Stimulated activated CD4-positive, alpha-beta T cell treated with anti-CD3 and anti-CD28 coated beads, Interleukin-15, amount 100 ng/mL, for 24 hours (primary cell): ENCODE results near the gene INTS14.
A peak's percentile ranks its signal among the peaks of the same experiment; 100 is the strongest.
"Not testable (repeated sequence)": the region's sequence is repeated elsewhere in the genome, so short reads cannot be mapped to it uniquely, and the experiment has no call there.

ENCODE experiments used
- DNase-seq: peaks from one replicate; pipeline ENCODE4 v3.0.0-alpha.2; 2020

Gene INTS14

DNA sequence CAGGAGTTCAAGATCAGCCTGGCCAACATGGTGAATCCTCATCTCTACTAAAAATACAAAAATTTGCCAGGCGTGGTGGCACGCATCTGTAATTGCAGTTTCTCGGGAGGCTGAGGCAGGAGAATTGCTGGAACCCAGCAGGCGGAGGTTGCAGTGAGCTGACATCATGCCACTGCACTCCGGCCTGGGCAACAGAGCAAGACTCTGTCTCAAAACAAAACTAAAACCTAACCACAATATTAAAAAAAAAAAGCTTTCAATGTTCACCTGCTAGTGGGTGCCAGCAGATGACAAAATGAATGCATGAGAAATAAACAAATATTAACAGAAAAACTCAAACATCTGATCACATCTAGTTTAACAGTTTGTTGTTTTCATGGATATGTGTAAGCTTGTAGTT, 19.8 kb upstream of the INTS14 start:
- DNase-seq = no peak

DNA sequence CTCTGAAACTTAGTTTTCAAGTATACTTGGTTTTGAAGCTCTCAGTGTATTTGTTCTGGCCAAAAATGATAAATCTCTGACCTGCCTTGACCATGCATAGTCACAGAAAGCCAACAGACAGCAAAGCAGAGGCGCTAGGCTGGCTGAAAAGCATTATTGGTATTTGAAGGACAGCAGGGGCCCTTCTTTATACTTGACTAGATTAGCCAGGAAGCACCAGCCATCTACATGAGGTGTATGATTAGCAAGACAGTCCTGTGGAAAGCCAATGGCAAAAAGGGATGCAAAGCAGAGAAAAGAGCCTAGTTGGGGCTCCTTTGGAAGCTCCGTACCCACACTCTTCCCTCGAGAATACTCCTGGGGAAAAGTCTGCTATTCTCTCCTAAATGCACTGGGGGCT, 18.6 kb upstream of the INTS14 start:
- DNase-seq = no peak

DNA sequence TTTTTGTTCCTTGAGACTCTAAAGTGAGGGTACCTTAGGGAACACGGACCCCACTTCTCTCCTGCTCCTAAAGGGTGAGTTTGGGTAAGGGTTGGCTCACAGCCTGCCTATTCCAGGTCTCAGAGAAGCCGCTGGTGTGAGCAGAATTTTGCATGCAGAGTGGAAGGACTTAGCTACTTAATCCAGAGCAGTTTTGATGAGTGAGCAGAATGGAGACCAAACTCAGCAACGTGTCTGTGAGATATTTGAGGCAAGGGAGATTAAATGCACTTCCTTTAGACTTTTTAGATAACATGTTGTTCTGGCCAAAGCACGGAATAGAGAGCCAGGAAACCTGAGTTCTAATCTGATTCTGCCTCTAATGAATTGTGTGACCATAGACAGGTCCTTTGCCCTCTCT, 15.9 kb upstream of the INTS14 start:
- no peak for DNase-seq

- no peak for DNase-seq
These were observed 12.2 kb upstream of the INTS14 start for GRCh38 chr15:65623103-65623502.

- no peak for DNase-seq
These were observed 10.7 kb upstream of the INTS14 start, which contains the start of gene SLC24A1 for GRCh38 chr15:65621638-65622037. TSS of gene SLC24A1 (plus strand) at chr15:65621938. CDS start at chr15:65624081, 2,143 bp downstream.

DNA sequence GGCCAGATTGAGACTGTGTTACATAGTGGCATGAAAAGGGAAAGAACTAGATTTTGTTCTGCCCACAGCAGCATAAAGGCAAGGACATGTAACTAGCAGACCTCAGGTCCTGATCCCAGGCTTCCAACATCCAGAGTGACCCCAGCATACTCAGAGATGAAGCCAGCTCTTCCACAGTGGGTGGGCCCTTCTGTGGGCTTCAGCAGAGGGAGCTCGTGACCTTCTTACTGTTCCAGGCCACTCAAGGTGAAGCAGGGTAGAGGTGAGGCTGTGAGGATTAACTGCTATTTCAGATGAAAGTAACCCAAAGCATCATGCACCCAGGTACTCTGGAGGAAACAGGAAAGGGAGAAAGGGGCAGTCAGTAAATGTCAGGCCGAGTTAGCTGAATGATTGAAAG, 9.9 kb upstream of the INTS14 start:
- no peak for DNase-seq

DNA sequence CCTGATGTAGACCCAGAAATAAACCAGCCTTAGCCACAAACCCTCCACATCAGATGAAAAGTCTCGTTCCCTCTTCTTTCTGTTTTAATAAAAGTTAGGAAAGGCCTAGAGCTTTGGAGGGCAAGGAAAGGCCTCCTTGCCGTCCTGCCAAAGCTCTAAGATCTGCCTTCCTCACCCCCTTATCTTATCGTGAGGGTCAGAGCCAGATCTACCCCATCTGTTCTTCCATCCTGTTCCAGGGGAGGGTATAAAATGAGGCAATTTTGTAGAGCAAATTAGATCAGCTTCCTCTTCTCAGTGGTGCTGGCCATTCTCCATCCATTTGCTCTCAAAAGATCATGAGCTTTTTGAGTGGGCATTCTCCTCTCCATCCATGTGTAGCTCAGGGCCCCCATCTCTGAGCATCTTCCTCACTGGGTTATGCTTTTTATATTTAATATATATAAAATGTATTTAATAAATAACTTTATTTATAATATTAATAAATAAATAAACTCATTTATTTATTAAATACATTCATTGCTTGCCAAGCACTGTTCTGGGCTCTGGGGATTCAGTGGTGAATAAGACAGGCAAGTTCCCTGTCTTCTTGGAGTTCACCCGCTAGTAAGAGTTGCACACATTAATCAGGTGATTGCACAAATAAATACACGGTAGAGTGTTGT, 8.8 kb upstream of the INTS14 start:
- no peak for DNase-seq

DNA sequence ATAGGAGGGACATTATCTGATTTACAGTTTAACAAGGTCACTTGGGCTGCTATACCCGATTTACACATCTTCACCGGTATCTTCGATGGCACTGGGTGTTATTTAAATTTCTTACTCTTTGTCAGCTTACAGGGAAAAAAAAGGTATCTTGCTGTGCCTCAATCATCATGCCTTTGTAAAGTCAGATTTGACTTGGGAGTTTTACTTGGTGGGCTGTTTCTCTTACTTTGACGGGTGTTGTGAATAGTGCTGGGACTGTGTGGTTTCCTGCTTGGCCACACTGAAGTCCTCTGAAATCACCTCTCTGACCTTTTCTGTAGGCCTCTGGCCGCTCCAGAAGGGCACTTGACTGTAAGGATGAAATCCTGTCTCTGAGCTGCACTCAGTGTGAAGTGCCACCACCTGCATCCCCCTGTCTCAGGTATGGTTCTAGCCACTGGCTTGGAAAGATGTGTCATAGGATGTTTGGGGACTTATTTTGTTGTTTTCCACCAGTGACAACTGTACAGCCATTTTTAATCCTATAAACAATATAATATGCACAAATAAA, 7.7 kb upstream of the INTS14 start:
- no peak for DNase-seq

- DNase-seq = not testable (repeated sequence)
These were observed 5.0 kb upstream of the INTS14 start for GRCh38 chr15:65615887-65616286.

DNA sequence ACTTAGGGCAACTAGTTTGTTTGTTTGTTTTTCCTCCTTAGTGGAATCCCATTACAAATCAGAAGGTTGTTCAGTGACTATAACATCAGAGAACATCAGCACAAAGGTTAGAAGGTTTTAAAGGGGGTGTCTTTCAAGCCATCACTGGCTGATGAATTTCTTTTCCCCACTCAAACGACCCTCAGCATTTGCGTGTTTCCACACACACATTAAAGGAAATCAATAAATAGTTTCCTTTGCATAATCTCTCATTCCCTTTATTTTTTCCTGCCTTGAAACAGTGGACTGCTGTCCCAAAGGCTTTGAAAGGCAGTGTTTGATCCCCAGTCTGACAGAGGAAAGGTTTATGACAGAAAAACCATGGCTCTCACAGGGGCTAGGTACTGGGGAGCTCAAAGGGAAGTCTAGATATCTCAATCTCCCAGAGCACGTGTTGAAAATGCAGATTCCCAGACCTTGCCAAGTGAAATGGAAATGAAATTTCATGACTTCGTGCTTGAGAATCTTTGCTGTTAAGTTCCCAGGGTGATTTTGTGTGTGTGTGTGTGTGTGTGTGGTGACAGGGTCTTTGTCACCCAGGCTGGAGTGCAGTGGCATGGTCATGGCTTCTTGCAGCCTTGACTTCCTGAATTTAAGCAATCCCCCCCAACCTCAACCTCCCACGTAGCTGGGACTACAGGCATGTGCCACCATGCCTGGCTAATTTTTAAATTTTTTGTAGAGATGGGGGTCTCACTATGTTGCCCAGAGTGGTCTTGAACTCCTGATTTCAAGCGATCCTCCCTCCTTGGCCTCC, 2.2 kb upstream of the INTS14 start:
- DNase-seq = no peak

DNA sequence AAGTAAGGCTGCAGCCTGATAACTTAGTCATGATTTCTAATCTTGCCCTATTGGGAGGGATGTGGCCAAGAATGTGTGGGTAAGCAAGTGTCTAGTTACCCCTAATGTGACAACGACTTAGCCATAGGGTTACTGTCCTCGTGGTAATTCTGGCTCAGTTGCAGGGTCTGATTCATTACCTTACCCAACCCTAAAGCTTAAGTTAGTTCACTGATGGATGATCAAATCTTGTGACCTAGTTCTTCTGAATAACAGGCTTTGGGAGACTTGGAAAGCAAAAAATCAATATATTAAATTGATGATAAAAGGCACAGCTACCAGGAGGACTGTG, 1.6 kb upstream of the INTS14 start:
- DNase-seq = no peak

GRCh38 chr15:65611888-65612615, 1.1 kb upstream of the INTS14 start:
- DNase-seq = no peak

DNA sequence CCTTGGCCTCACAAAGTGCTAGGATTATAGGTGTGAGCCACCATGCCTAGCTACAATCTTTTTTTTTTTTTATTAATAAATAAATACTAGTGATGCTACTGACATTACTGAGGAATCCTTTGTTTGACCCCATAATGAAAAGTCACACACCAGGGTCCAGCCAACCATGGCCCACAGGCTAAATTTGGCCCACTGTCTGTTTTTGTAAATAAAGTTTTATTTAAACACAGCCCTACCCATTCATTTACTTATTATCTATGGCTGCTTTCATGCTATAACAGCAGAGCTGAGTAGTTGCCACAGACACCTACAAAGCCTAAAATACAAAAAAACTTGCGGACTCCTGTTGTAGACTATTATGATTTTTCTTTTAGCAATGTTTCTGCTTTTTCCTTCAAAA, 7.4 kb downstream of the INTS14 start:
- no peak for DNase-seq

- no peak for DNase-seq
These were observed 7.8 kb downstream of the INTS14 start for GRCh38 chr15:65603134-65603533.

GRCh38 chr15:65599677-65600076, 11.3 kb downstream of the INTS14 start:
- no peak for DNase-seq

DNA sequence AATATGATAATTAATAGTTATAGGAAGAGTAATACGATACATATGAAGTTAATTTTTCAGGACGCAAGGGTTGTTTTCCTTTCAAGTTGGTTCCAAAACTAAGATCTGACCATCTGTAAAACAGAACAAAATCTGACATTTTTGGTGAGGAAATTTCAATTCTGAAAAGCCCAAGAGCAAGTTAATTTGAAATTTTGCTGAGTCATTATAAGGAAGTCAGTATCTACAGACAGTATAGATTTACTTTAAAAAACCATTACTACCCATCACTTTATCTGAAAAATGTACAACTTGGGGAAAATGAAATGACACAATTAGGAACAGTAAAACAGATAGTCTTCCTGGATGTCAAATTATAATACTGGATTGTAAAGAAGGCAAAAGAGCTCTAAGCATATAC, 12.5 kb downstream of the INTS14 start:
- DNase-seq = no peak

DNA sequence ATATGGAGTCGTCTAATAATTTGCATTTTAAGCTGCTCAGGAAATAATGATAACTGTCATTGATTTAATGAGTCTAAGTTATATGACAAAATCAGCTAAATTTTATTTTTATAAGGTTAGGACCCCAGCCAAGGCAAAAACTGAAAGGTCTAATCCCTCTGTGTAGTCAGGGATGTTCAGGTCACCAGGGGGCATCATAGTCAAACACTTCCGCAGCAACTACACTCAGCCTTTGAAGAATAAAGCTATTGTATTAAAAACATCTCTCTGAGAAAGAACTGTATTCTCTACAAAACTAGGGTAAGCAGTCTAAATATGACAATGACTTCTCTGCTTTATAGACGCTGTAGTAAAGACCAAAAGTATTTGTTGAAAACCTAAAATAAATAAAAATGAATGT, 15.0 kb downstream of the INTS14 start:
- no peak for DNase-seq

GRCh38 chr15:65587094-65587493, 23.8 kb downstream of the INTS14 start:
- no peak for DNase-seq

DNA sequence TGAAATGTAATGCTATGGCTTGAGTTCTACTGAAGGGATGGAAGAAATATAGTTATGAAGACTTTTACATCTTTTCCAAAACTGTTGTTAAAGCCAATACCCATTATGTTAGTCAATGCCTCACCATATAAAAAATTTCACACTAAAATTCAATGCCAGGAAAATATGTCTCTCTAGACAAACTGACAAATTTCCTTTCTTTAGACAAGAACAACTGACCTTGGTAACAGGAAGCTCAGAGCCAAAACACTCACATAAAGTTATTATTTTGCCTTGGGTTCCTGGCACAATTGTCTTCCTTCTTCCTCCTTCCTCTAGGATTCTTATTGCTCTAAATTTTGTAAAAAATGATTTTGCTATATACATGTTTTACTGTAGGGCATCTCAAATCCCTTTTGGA, 26.7 kb downstream of the INTS14 start:
- DNase-seq = no peak

DNA sequence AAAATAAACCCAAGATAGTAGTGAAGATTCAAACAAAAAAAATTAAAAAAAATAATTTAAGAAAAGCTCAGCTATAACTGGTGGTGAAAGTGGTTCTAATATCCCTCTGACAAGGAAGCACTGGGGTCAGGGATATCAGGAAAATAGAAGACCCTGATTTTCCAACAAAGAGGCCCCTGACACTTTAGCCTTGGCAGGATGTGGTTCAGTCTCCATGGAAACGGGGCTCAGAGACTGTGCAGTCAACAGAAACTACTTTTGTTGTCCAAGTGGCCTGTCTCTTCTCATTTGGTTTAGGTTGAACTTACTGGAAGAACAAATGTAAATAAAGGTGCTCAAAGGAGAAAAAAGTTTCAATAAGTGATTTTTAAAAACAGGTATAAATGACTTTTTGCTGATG, 27.2 kb downstream of the INTS14 start:
- DNase-seq = peak; percentile 32

DNA sequence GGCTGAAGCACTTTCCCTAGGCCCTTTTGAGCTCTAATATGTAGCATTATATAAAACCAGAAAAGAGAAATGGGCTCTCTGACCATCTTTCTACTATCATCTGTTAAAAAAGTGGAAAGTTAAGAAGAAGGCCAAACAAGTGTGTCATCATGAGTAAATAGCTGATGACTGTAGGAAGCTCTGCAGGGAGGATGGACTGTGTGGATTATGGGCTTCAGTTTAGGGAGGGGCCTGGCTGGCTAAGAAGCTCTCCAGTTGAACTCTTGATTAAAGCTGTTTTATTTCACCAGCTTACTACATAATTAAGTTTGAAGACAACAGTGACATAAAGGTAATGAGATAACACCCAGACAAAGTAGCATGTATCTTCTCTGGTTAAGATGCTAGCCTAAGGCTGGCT, 30.6 kb downstream of the INTS14 start:
- no peak for DNase-seq

DNA sequence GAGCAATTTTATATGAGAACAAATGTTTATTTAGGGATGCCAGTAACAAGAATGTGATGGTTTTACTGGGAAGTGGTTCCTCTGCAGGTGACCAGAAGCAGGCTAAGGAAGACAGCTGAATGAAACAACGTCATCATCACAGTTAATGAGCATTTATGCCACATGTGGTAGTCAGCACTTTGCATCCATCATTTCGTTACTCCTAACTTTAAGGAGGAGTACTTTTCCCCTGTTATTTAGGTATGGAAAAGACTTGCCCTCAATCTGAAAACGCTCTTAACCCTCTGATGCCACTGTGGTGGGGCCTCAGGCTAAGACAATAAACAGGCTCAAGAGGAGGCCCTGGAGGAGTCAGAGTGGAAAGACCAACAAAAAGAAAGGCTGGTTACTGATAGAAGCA, 31.2 kb downstream of the INTS14 start:
- no peak for DNase-seq

GRCh38 chr15:65578904-65579728, 31.8 kb downstream of the INTS14 start:
- DNase-seq = no peak
